Measurements from ENCODE around the gene CDK3.
A peak's percentile ranks its signal among the peaks of the same experiment; 100 is the strongest.

CDK3 gene

GRCh38 chr17:75994802-75995370, 5.8 kb upstream of the CDK3 start:
- Histone ChIP-seq H3K36me3 (ENCODE audit: control insufficient read depth, insufficient read depth, low read length) (peaks cover 8% of the 10 kb centered on the region), H3K4me3 (ENCODE audit: extremely low read depth, insufficient read depth, low read length, poor library complexity, severe bottlenecking) (no peak overlapping the region), H3K4me1 (ENCODE audit: control insufficient read depth, insufficient read depth, low read length, poor library complexity, severe bottlenecking) (peaks cover 20% of the 10 kb centered on the region), H3K27ac (ENCODE audit: low read depth, low read length, severe bottlenecking) (no peak overlapping the region), H3K9me3 (ENCODE audit: control insufficient read depth, low read length) (no peaks in the 10 kb centered on the region)
- 96 to 100% methylated on average over 1 to 4 of the region's 5 CpGs for WGBS, 2 experiments (ENCODE audit: insufficient coverage in 2 of 2)

GRCh38 chr17:75995385-75995925, 5.2 kb upstream of the CDK3 start:
- 93 to 94% methylated on average over 6 to 7 of the region's 7 CpGs for WGBS, 2 experiments (ENCODE audit: insufficient coverage in 2 of 2)
- H3K4me1 ChIP-seq (ENCODE audit: control insufficient read depth, insufficient read depth, low read length, poor library complexity, severe bottlenecking): peaks cover 20% of the 10 kb centered on the region
- no peaks in the 10 kb centered on the region for H3K9me3 ChIP-seq (ENCODE audit: control insufficient read depth, low read length)
- H3K4me3 ChIP-seq (ENCODE audit: extremely low read depth, insufficient read depth, low read length, poor library complexity, severe bottlenecking): no peak overlapping the region
- peaks cover 8% of the 10 kb centered on the region for H3K36me3 ChIP-seq (ENCODE audit: control insufficient read depth, insufficient read depth, low read length)
- no peak overlapping the region for H3K27ac ChIP-seq (ENCODE audit: low read depth, low read length, severe bottlenecking)

GRCh38 chr17:75996665-75997590, 3.7 kb upstream of the CDK3 start:
- peak overlapping the region; percentile 50 for H3K27ac ChIP-seq (ENCODE audit: low read depth, low read length, severe bottlenecking)
- H3K9me3 ChIP-seq (ENCODE audit: control insufficient read depth, low read length): no peaks in the 10 kb centered on the region
- H3K4me1 ChIP-seq (ENCODE audit: control insufficient read depth, insufficient read depth, low read length, poor library complexity, severe bottlenecking): peaks cover 20% of the 10 kb centered on the region
- peaks cover 8% of the 10 kb centered on the region for H3K36me3 ChIP-seq (ENCODE audit: control insufficient read depth, insufficient read depth, low read length)
- no peak overlapping the region for H3K4me3 ChIP-seq (ENCODE audit: extremely low read depth, insufficient read depth, low read length, poor library complexity, severe bottlenecking)
- 75 to 82% methylated on average over 16 of the region's 18 CpGs for WGBS, 2 experiments (ENCODE audit: insufficient coverage in 2 of 2)

DNA sequence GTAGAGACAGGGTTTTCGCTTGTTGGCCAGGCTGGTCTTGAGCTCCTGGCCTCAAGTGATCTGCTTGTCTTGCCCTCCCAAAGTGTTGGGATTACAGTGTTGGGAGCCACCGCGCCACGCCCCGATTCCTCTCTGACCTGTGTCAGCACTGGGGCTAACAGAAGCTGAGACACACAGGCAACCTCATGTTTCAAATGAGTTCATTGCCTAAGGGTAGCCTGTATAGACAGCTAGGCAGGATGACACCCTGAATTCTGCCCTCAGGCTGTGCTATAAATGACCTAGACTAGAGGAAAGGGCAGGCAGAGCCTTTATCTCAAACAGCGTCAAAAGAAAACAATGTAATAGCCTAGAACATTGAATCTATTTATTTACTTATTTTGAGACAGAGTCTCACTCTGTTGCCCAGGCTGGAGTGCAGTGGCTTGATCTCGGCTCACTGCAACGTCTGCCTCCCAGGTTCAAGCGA, 2.3 kb upstream of the CDK3 start:
- Histone ChIP-seq H3K4me1 (ENCODE audit: control insufficient read depth, insufficient read depth, low read length, poor library complexity, severe bottlenecking) (peaks cover 20% of the 10 kb centered on the region), H3K4me3 (ENCODE audit: extremely low read depth, insufficient read depth, low read length, poor library complexity, severe bottlenecking) (no peak overlapping the region), H3K9me3 (ENCODE audit: control insufficient read depth, low read length) (no peaks in the 10 kb centered on the region), H3K27ac (ENCODE audit: low read depth, low read length, severe bottlenecking) (no peak overlapping the region), H3K36me3 (ENCODE audit: control insufficient read depth, insufficient read depth, low read length) (peaks cover 5% of the 10 kb centered on the region)
- WGBS, 2 experiments (ENCODE audit: insufficient coverage in 2 of 2): 93 to 99% methylated on average over 8 of the region's 9 CpGs

DNA sequence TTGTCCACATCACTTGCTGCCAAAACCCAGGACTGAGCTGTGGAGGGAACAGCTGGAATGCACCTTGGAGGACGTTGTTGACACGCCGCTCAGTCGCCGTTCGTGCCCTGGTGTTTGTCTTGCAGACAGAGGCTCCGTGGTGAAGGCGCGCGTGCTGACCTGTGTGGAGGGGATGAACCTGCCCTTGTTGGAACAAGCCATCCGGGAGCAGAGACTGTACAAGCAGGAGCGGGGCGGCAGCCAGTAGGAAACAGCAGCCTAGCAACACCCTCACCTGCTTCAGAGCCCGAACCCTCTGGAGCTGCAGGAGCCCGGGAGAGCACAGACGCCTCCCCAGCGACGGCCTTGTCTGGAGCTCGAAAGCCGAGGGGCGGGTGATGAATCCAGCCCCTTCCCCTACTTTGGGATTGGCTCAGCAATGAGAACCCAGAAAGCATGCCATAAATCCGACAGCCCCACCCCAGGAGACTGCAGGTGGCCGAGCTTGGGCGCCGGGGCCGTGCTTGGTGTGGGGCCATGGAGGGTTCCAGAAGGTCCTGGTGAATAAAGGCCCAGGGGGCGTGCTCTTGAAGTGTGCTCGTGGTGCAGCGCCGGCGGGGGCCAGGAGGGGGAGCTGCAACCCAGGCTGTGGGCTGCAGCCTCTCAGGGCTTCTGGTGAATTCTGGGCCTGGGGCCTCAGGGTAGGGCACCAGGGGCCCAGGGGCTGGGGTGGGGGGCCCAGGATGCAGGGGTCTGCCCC, 470 bp upstream of the CDK3 start:
- Histone ChIP-seq H3K36me3 (ENCODE audit: control insufficient read depth, insufficient read depth, low read length) (peaks cover 5% of the 10 kb centered on the region), H3K4me3 (ENCODE audit: extremely low read depth, insufficient read depth, low read length, poor library complexity, severe bottlenecking) (no peak overlapping the region), H3K27ac (ENCODE audit: low read depth, low read length, severe bottlenecking) (no peak overlapping the region), H3K4me1 (ENCODE audit: control insufficient read depth, insufficient read depth, low read length, poor library complexity, severe bottlenecking) (peaks cover 28% of the 10 kb centered on the region), H3K9me3 (ENCODE audit: control insufficient read depth, low read length) (no peaks in the 10 kb centered on the region)
- 73 to 79% methylated on average over 23 to 29 of the region's 31 CpGs for WGBS, 2 experiments (ENCODE audit: insufficient coverage in 2 of 2)

DNA sequence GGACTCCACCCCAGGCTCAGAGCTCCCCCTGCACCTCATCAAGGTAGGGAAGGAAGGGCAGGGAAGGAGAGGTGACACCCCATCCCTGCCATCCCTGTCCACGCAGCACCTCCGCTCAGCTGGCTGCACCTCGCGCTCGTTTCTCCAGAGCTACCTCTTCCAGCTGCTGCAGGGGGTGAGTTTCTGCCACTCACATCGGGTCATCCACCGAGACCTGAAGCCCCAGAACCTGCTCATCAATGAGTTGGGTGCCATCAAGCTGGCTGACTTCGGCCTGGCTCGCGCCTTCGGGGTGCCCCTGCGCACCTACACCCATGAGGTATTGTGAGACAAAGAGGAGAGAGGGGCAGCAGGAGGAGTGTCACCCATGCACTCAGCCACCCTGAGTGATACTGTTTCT, 1.4 kb downstream of the CDK3 start:
- H3K36me3 ChIP-seq (ENCODE audit: control insufficient read depth, insufficient read depth, low read length): no peaks in the 10 kb centered on the region
- WGBS, 2 experiments (ENCODE audit: insufficient coverage in 2 of 2): 96 to 98% methylated on average over 10 to 12 of the region's 12 CpGs
- H3K27ac ChIP-seq (ENCODE audit: low read depth, low read length, severe bottlenecking): no peak overlapping the region
- H3K4me3 ChIP-seq (ENCODE audit: extremely low read depth, insufficient read depth, low read length, poor library complexity, severe bottlenecking): no peak overlapping the region
- H3K9me3 ChIP-seq (ENCODE audit: control insufficient read depth, low read length): no peaks in the 10 kb centered on the region
- peaks cover 23% of the 10 kb centered on the region for H3K4me1 ChIP-seq (ENCODE audit: control insufficient read depth, insufficient read depth, low read length, poor library complexity, severe bottlenecking)

DNA sequence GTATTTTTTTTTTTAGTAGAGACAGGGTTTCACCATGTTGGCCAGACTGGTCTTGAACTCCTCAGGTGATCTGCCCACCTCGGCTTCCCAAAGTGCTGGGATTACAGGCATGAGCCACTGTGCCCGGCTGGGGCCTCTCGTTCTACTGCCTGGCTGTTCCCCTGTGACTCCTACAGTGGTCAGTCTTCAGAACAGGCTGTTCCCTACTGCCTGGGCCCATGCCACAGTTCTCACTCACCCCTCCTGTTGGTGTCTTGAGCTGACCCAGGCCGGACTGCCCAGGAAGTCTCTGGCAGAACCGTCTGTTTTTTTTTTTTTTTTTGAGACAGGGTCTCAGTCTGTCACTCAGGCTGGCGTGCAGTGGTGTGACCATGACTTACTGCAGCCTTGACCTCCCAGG, 3.3 kb downstream of the CDK3 start:
- no peaks in the 10 kb centered on the region for H3K36me3 ChIP-seq (ENCODE audit: control insufficient read depth, insufficient read depth, low read length)
- no peaks in the 10 kb centered on the region for H3K9me3 ChIP-seq (ENCODE audit: control insufficient read depth, low read length)
- H3K27ac ChIP-seq (ENCODE audit: low read depth, low read length, severe bottlenecking): no peak overlapping the region
- no peak overlapping the region for H3K4me3 ChIP-seq (ENCODE audit: extremely low read depth, insufficient read depth, low read length, poor library complexity, severe bottlenecking)
- WGBS, 2 experiments (ENCODE audit: insufficient coverage in 2 of 2): 88 to 91% methylated on average over 5 to 6 of the region's 6 CpGs
- H3K4me1 ChIP-seq (ENCODE audit: control insufficient read depth, insufficient read depth, low read length, poor library complexity, severe bottlenecking): peaks cover 9% of the 10 kb centered on the region

- Histone ChIP-seq H3K4me3 (ENCODE audit: extremely low read depth, insufficient read depth, low read length, poor library complexity, severe bottlenecking) (no peak overlapping the region), H3K9me3 (ENCODE audit: control insufficient read depth, low read length) (no peaks in the 10 kb centered on the region), H3K27ac (ENCODE audit: low read depth, low read length, severe bottlenecking) (peak overlapping the region; percentile 32), H3K4me1 (ENCODE audit: control insufficient read depth, insufficient read depth, low read length, poor library complexity, severe bottlenecking) (peaks cover 9% of the 10 kb centered on the region), H3K36me3 (ENCODE audit: control insufficient read depth, insufficient read depth, low read length) (no peaks in the 10 kb centered on the region)
- WGBS, 2 experiments (ENCODE audit: insufficient coverage in 2 of 2): 85 to 98% methylated on average over 6 to 8 of the region's 8 CpGs
Observed at GRCh38 chr17:76004750-76005262, 4.2 kb downstream of the CDK3 start.

GRCh38 chr17:76005263-76006149, 4.9 kb downstream of the CDK3 start:
- no peak overlapping the region for H3K4me3 ChIP-seq (ENCODE audit: extremely low read depth, insufficient read depth, low read length, poor library complexity, severe bottlenecking)
- no peaks in the 10 kb centered on the region for H3K9me3 ChIP-seq (ENCODE audit: control insufficient read depth, low read length)
- H3K36me3 ChIP-seq (ENCODE audit: control insufficient read depth, insufficient read depth, low read length): no peaks in the 10 kb centered on the region
- 70 to 73% methylated on average over 12 to 16 of the region's 16 CpGs for WGBS, 2 experiments (ENCODE audit: insufficient coverage in 2 of 2)
- peaks cover 9% of the 10 kb centered on the region for H3K4me1 ChIP-seq (ENCODE audit: control insufficient read depth, insufficient read depth, low read length, poor library complexity, severe bottlenecking)
- peak overlapping the region; percentile 32 for H3K27ac ChIP-seq (ENCODE audit: low read depth, low read length, severe bottlenecking)
